Right atrium auricular region (tissue), 2 donors: ENCODE measurements around the gene BICDL2. TPM values are rescaled to one million over a fixed set of nuclear protein-coding genes. Genes with fewer than 3 reads are reported as not detected.

Source experiments
- DNase-seq: peaks from one replicate; pipeline ENCODE4 v3.0.0-alpha.2; 2019; ENCODE audit warnings: low spot score
- H3K27ac ChIP-seq, 2 donors: fragments of 200-600 bp; sonication (generic); 1 replicate in 1 of 2; 2 replicates in 1 of 2; pipeline ENCODE4 v1.5.1; 2016 to 2019
- H3K27me3 ChIP-seq, 2 donors: fragments of 200-600 bp; sonication (generic); one replicate each; pipeline versions ENCODE4 v1.5.1 to v1.6.0; 2017 to 2019
- H3K36me3 ChIP-seq: fragments of 200-600 bp; sonication (generic); one replicate; pipeline ENCODE4 v1.5.1; 2016
- H3K4me1 ChIP-seq, 2 donors: fragments of 200-600 bp; sonication (generic); one replicate each; pipeline versions ENCODE4 v1.5.1 to v1.6.0; 2017 to 2019
- H3K4me3 ChIP-seq, 2 donors: fragments of 200-600 bp; sonication (generic); 1 replicate in 1 of 2; 2 replicates in 1 of 2; pipeline ENCODE4 v1.5.1; 2017 to 2019; ENCODE audit warnings: mild to moderate bottlenecking in 1 of 2, moderate library complexity in 1 of 2
- H3K9me3 ChIP-seq, 2 donors: fragments of 200-600 bp; sonication (generic); one replicate each; pipeline ENCODE4 v1.5.1; 2019
- total RNA-seq, 2 donors: library from RNA; depleted of rRNA; stranded (reverse); fragments of >200 nt; gene quantifications; one replicate each; pipeline ENCODE4 v1.1.0, GENCODE V29; 2016
- TF ChIP-seq, protein P1 (sequence below), 2 donors: fragments of 200-600 bp; sonication (generic); IDR thresholded peaks; one replicate each; pipeline ENCODE4 v1.5.1; 2019; ENCODE audit warnings: antibody characterized with exemption in 2 of 2

The BICDL2 gene
- total RNA-seq, 2 donors from 2014 or later = 0.28 TPM; not detected in 1

DNA sequence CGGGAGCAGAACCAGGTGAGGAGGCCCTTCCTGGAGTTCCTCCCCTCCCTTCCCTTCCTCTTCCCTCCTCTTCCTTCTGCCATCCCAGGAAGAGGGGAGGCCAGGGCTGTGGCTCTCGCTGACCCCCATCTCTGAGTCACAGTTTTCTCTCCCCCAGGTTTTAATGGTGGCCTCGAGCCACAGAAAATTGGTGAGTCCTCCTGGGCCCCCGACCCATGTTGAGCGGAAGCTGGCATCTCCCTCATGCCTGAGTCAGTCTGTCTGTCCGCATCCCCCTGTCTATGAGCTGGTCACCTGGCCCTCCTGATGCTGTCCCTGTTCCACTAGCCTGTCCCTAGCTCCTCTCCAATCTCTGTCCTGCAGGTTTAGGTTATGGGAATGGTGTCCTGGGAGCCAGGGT lies 36.8 kb downstream of the BICDL2 start:
- Histone ChIP-seq H3K4me3 (no peak overlapping the region), H3K27me3 (no peaks in the 10 kb centered on the region), H3K27ac (no peak overlapping the region), H3K9me3 (no peaks in the 10 kb centered on the region), H3K36me3 (no peaks in the 10 kb centered on the region), H3K4me1 (peaks cover 0 to 3% of the 10 kb centered on the region in 2 donors)
- DNase-seq = no peak
- TF ChIP-seq, protein P1, sequence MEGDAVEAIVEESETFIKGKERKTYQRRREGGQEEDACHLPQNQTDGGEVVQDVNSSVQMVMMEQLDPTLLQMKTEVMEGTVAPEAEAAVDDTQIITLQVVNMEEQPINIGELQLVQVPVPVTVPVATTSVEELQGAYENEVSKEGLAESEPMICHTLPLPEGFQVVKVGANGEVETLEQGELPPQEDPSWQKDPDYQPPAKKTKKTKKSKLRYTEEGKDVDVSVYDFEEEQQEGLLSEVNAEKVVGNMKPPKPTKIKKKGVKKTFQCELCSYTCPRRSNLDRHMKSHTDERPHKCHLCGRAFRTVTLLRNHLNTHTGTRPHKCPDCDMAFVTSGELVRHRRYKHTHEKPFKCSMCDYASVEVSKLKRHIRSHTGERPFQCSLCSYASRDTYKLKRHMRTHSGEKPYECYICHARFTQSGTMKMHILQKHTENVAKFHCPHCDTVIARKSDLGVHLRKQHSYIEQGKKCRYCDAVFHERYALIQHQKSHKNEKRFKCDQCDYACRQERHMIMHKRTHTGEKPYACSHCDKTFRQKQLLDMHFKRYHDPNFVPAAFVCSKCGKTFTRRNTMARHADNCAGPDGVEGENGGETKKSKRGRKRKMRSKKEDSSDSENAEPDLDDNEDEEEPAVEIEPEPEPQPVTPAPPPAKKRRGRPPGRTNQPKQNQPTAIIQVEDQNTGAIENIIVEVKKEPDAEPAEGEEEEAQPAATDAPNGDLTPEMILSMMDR (IDR thresholded peaks at IDR 0.05) = no peak

DNA sequence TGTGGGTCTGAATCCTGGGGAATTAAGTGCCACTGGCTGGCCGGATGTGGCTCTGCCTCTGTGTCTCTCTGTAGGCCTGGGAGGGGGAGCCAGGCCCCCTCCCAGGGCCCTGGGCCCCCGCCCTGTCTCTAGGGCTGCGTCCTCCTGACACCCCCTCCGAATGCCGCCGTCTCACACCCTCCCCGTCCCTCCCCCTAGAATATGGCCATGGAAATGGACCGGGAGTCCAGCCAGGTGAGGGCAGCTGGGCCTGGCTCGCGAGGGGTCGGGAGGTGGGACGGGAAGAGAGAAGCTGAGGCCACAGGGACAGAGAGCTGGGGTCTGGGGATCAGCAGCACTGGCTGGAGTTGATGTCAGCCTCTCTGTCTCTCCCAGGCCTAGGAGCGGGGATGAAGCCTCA lies 40.4 kb downstream of the BICDL2 start:
- Histone ChIP-seq H3K36me3 (no peaks in the 10 kb centered on the region), H3K4me1 (no peaks in the 10 kb centered on the region), H3K27me3 (no peaks in the 10 kb centered on the region), H3K27ac (no peak overlapping the region), H3K4me3 (no peak overlapping the region), H3K9me3 (no peaks in the 10 kb centered on the region)
- DNase-seq = no peak
- TF ChIP-seq, protein P1 (IDR thresholded peaks at IDR 0.05) = no peak

DNA sequence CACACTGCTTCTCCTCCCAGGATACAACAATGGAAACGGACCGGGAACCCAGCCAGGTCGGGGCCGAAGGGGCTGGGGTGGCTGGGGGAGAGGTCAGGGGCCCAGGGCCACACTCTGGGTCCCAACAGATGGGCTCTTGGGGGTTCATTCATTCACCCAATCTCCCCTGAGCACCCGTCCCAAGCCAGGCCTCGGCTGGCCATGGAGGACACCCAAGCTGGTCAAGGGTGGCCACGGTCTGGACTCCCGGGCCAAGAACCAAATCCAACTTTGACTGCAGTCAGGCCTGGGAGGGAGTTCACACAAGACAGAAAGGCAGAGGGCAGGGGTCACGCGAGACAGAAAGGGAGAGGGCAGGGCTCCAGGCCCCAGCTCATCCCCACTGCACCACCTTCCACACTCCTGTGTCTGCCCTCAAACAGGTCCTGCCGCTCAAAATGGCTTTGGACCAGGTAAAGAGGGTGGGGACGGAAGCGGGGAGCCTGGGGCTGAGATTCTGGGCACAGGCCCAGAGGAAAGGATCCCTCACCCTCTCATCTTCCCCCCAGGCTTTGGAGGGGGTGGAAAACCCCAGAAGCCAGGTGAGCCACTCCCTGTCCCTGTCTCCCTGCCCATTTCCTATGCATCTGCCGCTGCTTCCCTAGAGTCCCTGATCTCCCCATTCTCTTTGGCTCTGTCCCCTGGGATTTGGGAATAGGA lies 44.2 kb downstream of the BICDL2 start:
- H3K36me3 ChIP-seq = no peaks in the 10 kb centered on the region
- H3K27me3 ChIP-seq = no peaks in the 10 kb centered on the region
- H3K9me3 ChIP-seq = no peaks in the 10 kb centered on the region
- no peak overlapping the region for H3K4me3 ChIP-seq
- no peak overlapping the region for H3K27ac ChIP-seq
- DNase-seq = no peak
- H3K4me1 ChIP-seq = no peaks in the 10 kb centered on the region
- TF ChIP-seq, protein P1 (IDR thresholded peaks at IDR 0.05) = no peak

DNA sequence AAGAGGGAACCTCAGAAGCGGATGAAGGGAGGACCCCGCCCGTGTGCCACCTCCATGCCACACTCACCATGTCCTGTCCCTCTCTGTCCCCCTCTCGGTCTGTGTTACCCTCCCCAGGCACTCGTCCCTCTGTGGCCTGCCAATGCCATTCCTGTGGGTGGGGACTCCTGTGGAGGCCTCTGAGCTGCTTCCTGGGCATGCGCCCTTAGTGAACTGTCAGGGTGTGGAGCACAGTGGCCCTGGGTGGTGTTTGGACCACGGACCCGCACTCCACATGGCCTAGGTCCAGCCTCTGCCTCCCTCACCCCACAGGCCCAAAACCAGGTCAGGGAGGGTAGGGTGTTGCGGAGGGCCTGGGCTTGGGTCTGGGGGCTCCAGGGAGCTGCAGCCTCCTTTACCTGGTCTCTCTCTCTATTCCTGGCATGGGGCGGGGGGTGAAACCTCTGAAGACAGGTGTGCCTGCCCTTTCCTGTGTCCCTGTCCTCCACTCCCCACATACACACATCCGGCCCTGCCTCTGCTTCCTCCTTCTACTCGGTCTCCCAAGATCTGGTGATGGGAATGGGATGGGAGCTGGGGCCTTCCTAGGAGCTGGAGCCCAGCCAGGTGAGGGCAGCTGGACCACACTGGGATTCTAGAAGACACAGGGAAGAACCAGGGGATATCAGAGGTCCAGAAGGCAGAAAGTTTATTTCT lies 45.0 kb downstream of the BICDL2 start:
- no peaks in the 10 kb centered on the region for H3K9me3 ChIP-seq
- no peaks in the 10 kb centered on the region for H3K27me3 ChIP-seq
- no peak for DNase-seq
- H3K4me3 ChIP-seq = no peak overlapping the region
- no peaks in the 10 kb centered on the region for H3K36me3 ChIP-seq
- TF ChIP-seq, protein P1 (IDR thresholded peaks at IDR 0.05) = no peak
- H3K27ac ChIP-seq = no peak overlapping the region
- H3K4me1 ChIP-seq = peaks cover 0 to under 1% of the 10 kb centered on the region in 2 donors

DNA sequence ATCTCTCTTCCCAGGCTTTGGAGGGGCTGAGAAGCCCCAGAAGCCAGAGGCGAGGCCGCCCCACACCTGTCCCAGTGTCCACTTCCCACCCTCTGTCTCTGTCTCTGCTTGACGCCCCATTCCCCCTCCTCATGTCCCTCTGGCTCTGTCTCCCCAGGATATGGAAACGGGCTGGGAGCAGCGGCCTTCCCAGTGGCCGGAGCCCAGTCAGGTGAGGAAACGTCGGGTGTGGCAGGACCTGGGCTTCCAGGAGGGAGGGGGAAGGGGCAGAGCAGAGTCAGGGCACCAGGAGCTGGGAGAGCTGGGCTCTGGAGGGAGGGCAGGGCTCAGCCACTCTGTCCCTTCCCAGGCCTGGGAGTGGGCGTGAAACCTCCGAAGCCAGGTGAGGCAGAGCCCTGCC lies 45.9 kb downstream of the BICDL2 start:
- no peaks in the 10 kb centered on the region for H3K27me3 ChIP-seq
- no peaks in the 10 kb centered on the region for H3K9me3 ChIP-seq
- no peaks in the 10 kb centered on the region for H3K36me3 ChIP-seq
- TF ChIP-seq, protein P1 (IDR thresholded peaks at IDR 0.05) = no peak
- H3K4me1 ChIP-seq = peaks cover 0 to 9% of the 10 kb centered on the region in 2 donors
- no peak overlapping the region for H3K27ac ChIP-seq
- no peak for DNase-seq
- H3K4me3 ChIP-seq = no peak overlapping the region
